Activated B cell treated with CpG ODN at 0.5 μM for 24 hours (primary cell): ENCODE data around the gene DGCR2. TPM values are rescaled to one million over a fixed set of nuclear protein-coding genes. Genes with fewer than 3 reads are reported as not detected.

Experiments
- ATAC-seq: fragments of 200-7000 bp; cut with Tn5 transposase; one replicate; pipeline ENCODE4 v1.10.0; 2021; ENCODE audit warnings: low read depth, mild to moderate bottlenecking, moderate library complexity
- CTCF ChIA-PET: fragments of 350-600 bp; sonication (Branson Sonifier 250); formaldehyde crosslinking; loops from one replicate; lab custom pipeline; 2021; ENCODE audit warnings: antibody characterized with exemption; lab: Charles Lee
- POLR2A ChIA-PET: fragments of 350-600 bp; sonication (Branson Sonifier 250); formaldehyde crosslinking; loops from one replicate; lab custom pipeline; 2021; ENCODE audit warnings: antibody characterized with exemption; lab: Charles Lee
- DNase-seq: peaks from one replicate; pipeline ENCODE4 v3.0.0; 2022
- H3K27ac Mint-ChIP-seq: one replicate; pipeline ENCODE4 v1.8.0; 2020; ENCODE audit warnings: mixed read lengths
- H3K27me3 Mint-ChIP-seq: one replicate; pipeline ENCODE4 v1.8.0; 2021; ENCODE audit warnings: mixed read lengths
- H3K36me3 Mint-ChIP-seq: one replicate; pipeline ENCODE4 v1.8.0; 2021; ENCODE audit warnings: low read depth, mixed read lengths
- H3K4me1 Mint-ChIP-seq: one replicate; pipeline ENCODE4 v1.8.0; 2021; ENCODE audit warnings: mixed read lengths
- H3K4me3 Mint-ChIP-seq: one replicate; pipeline ENCODE4 v1.8.0; 2020; ENCODE audit warnings: mild to moderate bottlenecking, mixed read lengths
- H3K9me3 Mint-ChIP-seq: one replicate; pipeline ENCODE4 v1.8.0; 2020; ENCODE audit warnings: mixed read lengths
- CTCF ChIP-seq: fragments of 200-600 bp; IDR thresholded peaks from one replicate; pipeline ENCODE4 v1.8.0; 2022; ENCODE audit warnings: antibody characterized with exemption, mild to moderate bottlenecking
- intact Hi-C: fragments of 100-400 bp; cut with micrococcal nuclease; formaldehyde crosslinking; loops from one replicate; pipeline ENCODE4 v1.15.1; 2024
- total RNA-seq: library from RNA; stranded (reverse); gene quantifications from 2 replicates; pipeline ENCODE4 v1.2.3, GENCODE V29; 2022

Gene DGCR2
- total RNA-seq, 1 donor from 2014 or later = 33.2 TPM

- DNase-seq (no peak), ATAC-seq (peak; percentile 95)
- peaks cover 60% of the 10 kb centered on the region for H3K4me1 Mint-ChIP-seq
- peak overlapping the region; percentile 85 for H3K27ac Mint-ChIP-seq
- TF ChIP-seq CTCF = no peak
- H3K36me3 Mint-ChIP-seq = peaks cover 3% of the 10 kb centered on the region
- intact Hi-C loops = loop anchor here (1.0 kb wide), 2 partner anchors 13 to 35 kb away; partner anchors contain the start of genes DGCR2 and ESS2
- ChIA-PET POLR2A (no interaction called here), CTCF (interaction anchor here (0.8 kb wide), 1 partner anchor 35 kb away, joined by 3 read pairs; the partner anchor contains the start of gene ESS2)
- no peaks in the 10 kb centered on the region for H3K9me3 Mint-ChIP-seq
- H3K27me3 Mint-ChIP-seq = no peaks in the 10 kb centered on the region
- H3K4me3 Mint-ChIP-seq = peak overlapping the region; percentile 67
These were observed 12.8 kb downstream of the DGCR2 start for GRCh38 chr22:19109198-19110063.

- ChIA-PET POLR2A (interaction anchor here (0.7 kb wide), 1 partner anchor 978 kb away, joined by 4 read pairs; no protein-coding TSS in a partner anchor), CTCF (interaction anchor here (1.3 kb wide), 1 partner anchor 9 kb away, joined by 4 read pairs; no protein-coding TSS in a partner anchor)
- TF ChIP-seq CTCF = no peak
- Mint-ChIP-seq H3K4me3 (no peak overlapping the region), H3K27ac (peak overlapping the region; percentile 85), H3K27me3 (no peaks in the 10 kb centered on the region), H3K36me3 (peaks cover 3% of the 10 kb centered on the region), H3K9me3 (no peaks in the 10 kb centered on the region), H3K4me1 (peaks cover 60% of the 10 kb centered on the region)
- DNase-seq (no peak), ATAC-seq (no peak)
- intact Hi-C loops = loop anchor here (1.0 kb wide), 2 partner anchors 13 to 35 kb away; partner anchors contain the start of genes DGCR2 and ESS2
These were observed 13.4 kb downstream of the DGCR2 start for GRCh38 chr22:19108807-19109197.

- H3K9me3 Mint-ChIP-seq = no peaks in the 10 kb centered on the region
- peak overlapping the region; percentile 26 for H3K27ac Mint-ChIP-seq
- no peaks in the 10 kb centered on the region for H3K27me3 Mint-ChIP-seq
- TF ChIP-seq CTCF = no peak
- H3K4me3 Mint-ChIP-seq = no peak overlapping the region
- DNase-seq = no peak
- intact Hi-C loops = no loop called here
- ChIA-PET POLR2A (no interaction called here), CTCF (interaction anchor here (0.8 to 1.3 kb wide), 2 partner anchors 10 to 37 kb away, joined by 3 to 4 read pairs; partner anchors contain the start of gene ESS2)
- H3K4me1 Mint-ChIP-seq = peaks cover 58% of the 10 kb centered on the region
- no peak for ATAC-seq
- peaks cover 3% of the 10 kb centered on the region for H3K36me3 Mint-ChIP-seq
These were observed 14.5 kb downstream of the DGCR2 start for GRCh38 chr22:19107730-19108074.

- DNase-seq (no peak), ATAC-seq (no peak)
- POLR2A ChIA-PET = no interaction called here
- H3K36me3 Mint-ChIP-seq = peaks cover 4% of the 10 kb centered on the region
- H3K9me3 Mint-ChIP-seq = no peaks in the 10 kb centered on the region
- H3K4me3 Mint-ChIP-seq = no peak overlapping the region
- no peak overlapping the region for H3K27ac Mint-ChIP-seq
- H3K27me3 Mint-ChIP-seq = no peaks in the 10 kb centered on the region
- no peak for TF ChIP-seq CTCF
- peaks cover 53% of the 10 kb centered on the region for H3K4me1 Mint-ChIP-seq
- intact Hi-C loops = loop anchor here (1.0 kb wide), 1 partner anchor 523 kb away; no protein-coding TSS in a partner anchor
- CTCF ChIA-PET = interaction anchor here (0.8 kb wide), 1 partner anchor 37 kb away, joined by 3 read pairs; the partner anchor contains the start of gene ESS2
These were observed 15.1 kb downstream of the DGCR2 start for GRCh38 chr22:19106886-19107729.
